HFF-Myc (cell line): Measurements from ENCODE around the gene GJC1.
A peak's percentile ranks its signal among the peaks of the same experiment; 100 is the strongest.

ENCODE experiments used
- DNase-seq: peaks from one replicate; pipeline ENCODE4 v3.0.0-alpha.2; 2011; ENCODE audit warnings: low read depth; ENCODE audit errors: extremely low read depth
- H3K4me3 ChIP-seq: replicated peaks from 2 replicates; pipeline ENCODE4 v1.5.1; 2011; ENCODE audit warnings: low read depth, mild to moderate bottlenecking, control low read depth, low read length
- CTCF ChIP-seq: IDR thresholded peaks from 2 replicates; pipeline ENCODE4 v1.5.1; 2012; ENCODE audit warnings: mild to moderate bottlenecking, low read depth, low read length, control low read depth; ENCODE audit errors: missing control alignments

The GJC1 gene

GRCh38 chr17:44829523-44830358 is at the start of gene GJC1:
GJC1 (minus strand) TSS chr17:44830287; CDS start chr17:44805817, 24,470 bp downstream.
- no peak for DNase-seq
- TF ChIP-seq CTCF: no peak
- H3K4me3 ChIP-seq: peak within 1 kb of the TSS; percentile 92

DNA sequence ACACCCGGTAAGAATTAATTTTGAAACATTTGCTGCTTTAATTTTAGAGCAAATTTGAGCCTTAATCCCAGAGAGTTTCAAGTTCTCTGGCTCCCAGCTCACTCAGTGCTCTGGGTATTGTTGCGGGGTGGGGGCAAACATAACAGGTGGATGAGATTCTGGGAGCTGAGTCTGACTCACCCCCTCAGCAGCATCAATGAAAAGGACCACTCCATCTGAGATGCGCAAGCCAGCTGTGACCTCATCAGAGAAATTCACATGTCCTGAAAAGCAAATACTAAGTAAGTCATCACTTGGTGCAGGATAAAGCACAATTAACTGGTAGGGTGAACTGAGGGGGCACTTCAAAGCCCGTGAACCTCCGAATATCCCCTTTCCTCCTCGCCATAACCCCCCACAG is 49.3 kb upstream of the GJC1 start:
- no peak for TF ChIP-seq CTCF
- no peak overlapping the region for H3K4me3 ChIP-seq
- DNase-seq: no peak

DNA sequence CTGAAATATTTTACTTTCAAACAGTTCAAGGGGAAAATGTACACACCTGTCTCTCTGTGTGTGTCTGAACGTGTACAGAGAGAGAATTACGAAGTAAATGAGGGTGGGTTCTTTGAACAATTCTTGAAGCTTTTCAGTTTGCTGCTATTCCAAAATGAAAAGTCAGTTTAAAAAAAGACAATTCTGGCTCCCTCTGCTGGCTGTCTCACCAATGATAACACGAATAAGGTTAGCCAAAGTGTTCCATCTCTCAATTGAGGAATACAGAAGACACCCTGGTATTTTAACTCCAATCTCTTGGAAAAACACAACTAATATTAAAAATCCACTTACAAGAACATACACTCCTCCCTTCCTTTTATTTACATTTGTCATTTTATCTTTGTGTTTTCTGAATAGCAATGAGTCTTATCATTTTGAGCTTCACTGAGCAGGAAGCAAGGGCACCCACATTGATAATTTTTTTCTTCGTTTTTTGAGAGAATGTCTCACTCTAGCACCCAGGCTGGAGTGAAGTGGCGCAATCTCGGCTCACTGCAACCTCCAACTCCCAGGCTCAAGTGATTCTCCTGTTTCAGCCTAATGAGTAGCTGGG is 48.6 kb upstream of the GJC1 start:
- H3K4me3 ChIP-seq: no peak overlapping the region
- no peak for DNase-seq
- peak; percentile 61 for TF ChIP-seq CTCF

- H3K4me3 ChIP-seq: no peak overlapping the region
- no peak for DNase-seq
- TF ChIP-seq CTCF: no peak
Measured at GRCh38 chr17:44877121-44877520, 47.0 kb upstream of the GJC1 start.

DNA sequence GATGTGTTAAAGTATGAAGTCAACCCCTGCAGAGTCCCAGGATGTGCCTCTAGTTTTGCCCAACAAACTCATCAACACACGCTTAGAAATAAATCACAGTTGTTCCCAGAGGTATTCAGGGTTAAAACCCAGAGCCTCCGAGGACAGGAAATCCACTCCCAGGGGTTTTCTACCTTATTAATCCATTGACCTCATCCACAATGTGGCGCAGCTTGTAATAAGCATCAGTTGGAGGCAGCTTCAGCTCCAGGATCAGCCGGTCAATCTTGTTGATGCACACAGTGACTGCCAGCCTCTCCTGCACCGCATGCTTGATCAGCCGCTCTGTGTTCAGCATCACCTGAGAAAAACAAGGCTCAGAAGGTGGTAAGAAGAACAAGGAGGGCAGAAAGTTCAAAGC is 45.7 kb upstream of the GJC1 start:
- no peak overlapping the region for H3K4me3 ChIP-seq
- no peak for TF ChIP-seq CTCF
- DNase-seq: no peak

- DNase-seq: no peak
- no peak overlapping the region for H3K4me3 ChIP-seq
- TF ChIP-seq CTCF: no peak
Measured at GRCh38 chr17:44872131-44872768, 42.2 kb upstream of the GJC1 start.
